SJSA1 (cell line): ENCODE data around the gene RPS6KB2. TPM values are rescaled to one million over a fixed set of nuclear protein-coding genes. Genes with fewer than 3 reads are reported as not detected.
A peak's percentile ranks its signal among the peaks of the same experiment; 100 is the strongest.
"Not testable (repeated sequence)": the region's sequence is repeated elsewhere in the genome, so short reads cannot be mapped to it uniquely, and the experiment has no call there.

Experiments used
- DNase-seq, 2 experiments: peaks; one replicate each; pipeline ENCODE4 v3.0.0-alpha.2; 2015 to 2020; ENCODE audit warnings: low spot score in 2 of 2, low read depth in 1 of 2
- H3K27ac ChIP-seq: fragments of 250-450 bp; sonication (Bioruptor Pico); 2 replicates; pipeline ENCODE4 v1.5.1; 2020; ENCODE audit warnings: mild to moderate bottlenecking, moderate library complexity
- H3K27me3 ChIP-seq: fragments of 250-450 bp; sonication (Bioruptor Pico); replicated peaks from 2 replicates; pipeline ENCODE4 v1.5.1; 2020; ENCODE audit warnings: mild to moderate bottlenecking, moderate library complexity
- H3K36me3 ChIP-seq: fragments of 250-450 bp; sonication (Bioruptor Pico); 2 replicates; pipeline ENCODE4 v1.5.1; 2020; ENCODE audit warnings: mild to moderate bottlenecking
- H3K4me1 ChIP-seq: fragments of 250-450 bp; sonication (Bioruptor Pico); replicated peaks from 2 replicates; pipeline ENCODE4 v1.6.1; 2021; ENCODE audit warnings: mild to moderate bottlenecking
- H3K4me3 ChIP-seq: fragments of 250-450 bp; sonication (Bioruptor Pico); 2 replicates; pipeline ENCODE4 v1.5.1; 2020; ENCODE audit warnings: mild to moderate bottlenecking
- H3K9me3 ChIP-seq: fragments of 250-450 bp; sonication (Bioruptor Pico); replicated peaks from 2 replicates; pipeline ENCODE4 v1.5.1; 2020; ENCODE audit warnings: mild to moderate bottlenecking
- total RNA-seq: library from RNA; depleted of rRNA; stranded (reverse); fragments of >200 nt; shearing (Covaris generic); gene quantifications from 2 replicates; pipeline ENCODE4 v1.2.3, GENCODE V29; 2014

Gene RPS6KB2
- total RNA-seq, 1 experiment from 2014 or later: 166 TPM

GRCh38 chr11:67420646-67421429, 7.5 kb upstream of the RPS6KB2 start:
- peak; percentile 83 to 99 for DNase-seq
- Histone ChIP-seq H3K9me3 (peaks cover 5% of the 10 kb centered on the region; the same call in 1 of the 2 replicates), H3K36me3 (0 out of 2 replicates have a peak, but pooled peaks cover 4% of the 10 kb centered on the region), H3K27ac (peak overlapping the region; percentile 30), H3K27me3 (peaks cover 8% of the 10 kb centered on the region; the same call in 1 of the 2 replicates), H3K4me3 (peak overlapping the region; percentile 60), H3K4me1 (peaks cover 26% of the 10 kb centered on the region)

DNA sequence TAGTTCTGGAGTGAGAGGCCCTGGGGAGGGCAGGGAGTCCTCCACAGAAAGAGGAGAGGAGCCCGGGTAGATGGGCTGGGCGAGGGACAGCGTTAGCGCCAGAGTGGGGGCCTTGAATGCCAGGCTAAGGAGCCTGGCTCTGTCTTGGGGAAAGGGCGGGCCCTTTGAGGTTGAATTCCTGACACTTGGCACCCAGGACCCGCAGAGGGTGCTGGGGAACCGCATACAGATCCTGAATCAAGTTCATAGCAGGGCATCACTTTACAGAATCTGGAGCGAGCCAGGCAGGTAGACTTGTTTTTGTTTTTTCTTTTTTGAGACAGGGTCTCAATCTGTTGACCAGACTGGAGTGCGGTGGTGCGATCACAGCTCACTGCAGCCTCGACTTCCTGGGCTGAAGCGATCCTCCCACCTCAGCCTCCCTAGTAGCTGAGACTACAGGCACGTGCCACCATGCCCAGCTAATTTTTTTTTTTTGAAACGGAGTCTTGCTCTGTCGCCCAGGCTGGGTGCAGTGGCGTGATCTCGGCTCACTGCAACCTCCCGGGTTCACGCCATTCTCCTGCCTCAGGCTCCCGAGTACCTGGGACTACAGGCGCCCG, 6.8 kb upstream of the RPS6KB2 start:
- Histone ChIP-seq H3K27ac (no peak overlapping the region), H3K9me3 (peaks cover 5% of the 10 kb centered on the region; the same call in 1 of the 2 replicates), H3K36me3 (0 out of 2 replicates have a peak, but pooled peaks cover 4% of the 10 kb centered on the region), H3K27me3 (peaks cover under 1% of the 10 kb centered on the region; the same call in 1 of the 2 replicates), H3K4me1 (peaks cover 25% of the 10 kb centered on the region), H3K4me3 (peak overlapping the region; percentile 60)
- DNase-seq: no peak

DNA sequence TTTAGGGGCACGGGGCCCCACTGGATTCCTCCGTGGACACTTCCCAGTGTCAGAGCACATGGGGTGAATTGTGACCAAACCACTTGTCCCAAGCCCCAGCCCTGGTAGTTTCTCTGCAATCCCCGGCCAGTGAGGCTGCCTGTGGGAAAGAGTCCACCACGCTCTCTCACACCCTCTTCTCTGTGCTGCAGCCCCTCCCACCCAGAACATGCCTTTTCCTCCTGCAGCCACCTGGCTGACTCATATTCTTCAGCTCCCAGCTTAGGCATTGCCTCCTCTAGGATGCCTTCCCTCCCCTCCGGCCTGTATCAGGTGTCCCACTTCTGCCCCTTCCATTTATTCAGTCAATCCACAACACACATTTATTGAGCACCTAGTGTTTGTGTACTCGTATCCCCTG, 5.4 kb upstream of the RPS6KB2 start:
- DNase-seq: no peak
- 0 out of 2 replicates have a peak, but pooled peaks cover 4% of the 10 kb centered on the region for H3K36me3 ChIP-seq
- H3K27me3 ChIP-seq: no peaks in the 10 kb centered on the region
- no peak overlapping the region for H3K27ac ChIP-seq
- H3K4me1 ChIP-seq: peaks cover 25% of the 10 kb centered on the region
- peaks cover 5% of the 10 kb centered on the region; the same call in 1 of the 2 replicates for H3K9me3 ChIP-seq
- no peak overlapping the region for H3K4me3 ChIP-seq

- Histone ChIP-seq H3K4me3 (no peak overlapping the region), H3K9me3 (peaks cover 5% of the 10 kb centered on the region; the same call in 1 of the 2 replicates), H3K27me3 (no peaks in the 10 kb centered on the region), H3K27ac (no peak overlapping the region), H3K36me3 (peaks cover 6% of the 10 kb centered on the region), H3K4me1 (peaks cover 25% of the 10 kb centered on the region)
- no peak for DNase-seq
Measured at GRCh38 chr11:67423466-67423865, 4.8 kb upstream of the RPS6KB2 start.

DNA sequence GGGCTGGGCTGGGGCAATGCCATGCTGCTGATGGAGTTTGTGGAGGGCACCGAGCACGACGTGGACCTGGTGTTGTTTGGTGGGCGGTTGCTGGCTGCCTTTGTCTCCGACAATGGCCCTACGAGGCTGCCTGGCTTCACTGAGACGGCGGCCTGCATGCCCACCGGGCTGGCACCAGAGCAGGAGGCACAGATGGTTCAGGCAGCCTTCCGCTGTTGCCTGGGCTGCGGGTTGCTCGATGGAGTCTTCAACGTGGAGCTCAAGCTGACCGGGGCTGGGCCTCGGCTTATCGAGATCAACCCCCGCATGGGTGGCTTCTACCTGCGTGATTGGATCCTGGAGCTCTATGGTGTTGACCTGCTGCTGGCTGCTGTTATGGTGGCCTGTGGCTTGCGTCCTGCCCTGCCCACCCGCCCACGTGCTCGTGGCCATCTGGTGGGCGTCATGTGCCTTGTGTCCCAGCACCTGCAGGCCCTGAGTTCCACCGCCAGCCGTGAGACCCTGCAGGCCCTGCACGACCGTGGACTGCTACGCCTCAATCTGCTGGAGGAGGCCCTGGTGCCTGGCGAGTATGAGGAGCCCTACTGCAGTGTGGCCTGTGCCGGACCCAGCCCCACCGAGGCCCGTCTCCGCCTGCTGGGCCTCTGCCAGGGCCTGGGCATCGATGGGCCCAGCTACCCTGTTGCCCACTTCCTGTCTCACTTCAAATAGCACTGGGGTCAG, 4.2 kb upstream of the RPS6KB2 start:
- no peak for DNase-seq
- no peaks in the 10 kb centered on the region for H3K27me3 ChIP-seq
- H3K9me3 ChIP-seq: peaks cover 5% of the 10 kb centered on the region; the same call in 1 of the 2 replicates
- H3K36me3 ChIP-seq: peaks cover 8% of the 10 kb centered on the region
- H3K4me3 ChIP-seq: no peak overlapping the region
- H3K4me1 ChIP-seq: peaks cover 27% of the 10 kb centered on the region
- H3K27ac ChIP-seq: no peak overlapping the region

- not testable (repeated sequence) for H3K9me3 ChIP-seq, H3K27ac ChIP-seq, DNase-seq, H3K27me3 ChIP-seq
- Histone ChIP-seq H3K36me3 (peaks cover 37% of the 10 kb centered on the region), H3K4me1 (peaks cover 13% of the 10 kb centered on the region), H3K4me3 (peak overlapping the region; percentile 81)
Measured at GRCh38 chr11:67427364-67427859, 882 bp upstream of the RPS6KB2 start.

DNA sequence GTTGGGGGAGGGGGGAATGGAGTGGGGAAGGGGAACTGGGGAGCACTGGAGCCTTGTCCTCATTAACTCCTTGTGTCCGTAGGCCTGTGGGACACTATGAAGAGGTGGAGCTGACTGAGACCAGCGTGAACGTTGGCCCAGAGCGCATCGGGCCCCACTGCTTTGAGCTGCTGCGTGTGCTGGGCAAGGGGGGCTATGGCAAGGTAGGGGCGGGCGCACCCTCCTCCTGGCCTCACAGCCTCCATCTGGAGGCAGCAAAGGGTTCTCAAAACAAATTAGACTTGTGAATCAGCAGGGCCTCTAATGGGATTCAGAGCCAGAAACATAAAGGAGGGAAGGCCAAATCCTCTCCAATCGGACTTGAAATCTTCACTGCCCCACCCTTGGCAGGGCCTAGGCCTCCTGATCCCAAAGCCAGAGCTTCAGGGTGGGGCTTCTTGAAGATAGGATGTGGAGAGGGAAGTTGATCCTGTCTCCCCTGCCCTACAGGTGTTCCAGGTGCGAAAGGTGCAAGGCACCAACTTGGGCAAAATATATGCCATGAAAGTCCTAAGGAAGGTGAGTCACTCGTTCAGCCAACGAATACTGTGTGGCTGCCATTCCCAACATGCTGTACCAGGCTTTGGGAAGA, 859 bp downstream of the RPS6KB2 start:
- DNase-seq: no peak

DNA sequence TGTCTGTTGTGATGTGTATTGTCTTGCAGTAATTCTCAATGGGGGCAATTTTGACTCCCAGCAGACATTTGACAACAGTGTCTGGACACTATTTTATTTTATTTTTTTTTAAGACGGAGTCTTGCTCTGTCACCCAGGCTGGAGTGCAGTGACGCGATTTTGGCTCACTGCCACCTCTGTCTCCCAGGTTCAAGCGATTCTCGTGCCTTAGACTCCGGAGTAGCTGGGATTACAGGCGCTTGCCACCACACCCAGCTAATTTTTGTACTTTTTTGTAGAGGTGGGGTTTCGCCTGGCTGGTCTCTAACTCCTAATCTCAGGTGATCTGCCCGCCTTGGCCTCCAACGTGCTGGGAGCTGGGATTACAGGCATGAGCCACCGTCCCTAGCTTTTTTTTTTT, 1.4 kb downstream of the RPS6KB2 start:
- Histone ChIP-seq H3K9me3 (no peaks in the 10 kb centered on the region), H3K4me3 (no peak overlapping the region), H3K27me3 (no peaks in the 10 kb centered on the region), H3K36me3 (peaks cover 60% of the 10 kb centered on the region), H3K4me1 (peaks cover 13% of the 10 kb centered on the region), H3K27ac (no peak overlapping the region)
- DNase-seq: no peak

More for the DNA sequence above, 859 bp downstream of the RPS6KB2 start:
- no peaks in the 10 kb centered on the region for H3K9me3 ChIP-seq
- H3K27me3 ChIP-seq: no peaks in the 10 kb centered on the region
- H3K27ac ChIP-seq: no peak overlapping the region; the same call in 1 of the 2 replicates
- peaks cover 55% of the 10 kb centered on the region for H3K36me3 ChIP-seq
- H3K4me3 ChIP-seq: peak overlapping the region; percentile 81
- H3K4me1 ChIP-seq: peaks cover 13% of the 10 kb centered on the region

DNA sequence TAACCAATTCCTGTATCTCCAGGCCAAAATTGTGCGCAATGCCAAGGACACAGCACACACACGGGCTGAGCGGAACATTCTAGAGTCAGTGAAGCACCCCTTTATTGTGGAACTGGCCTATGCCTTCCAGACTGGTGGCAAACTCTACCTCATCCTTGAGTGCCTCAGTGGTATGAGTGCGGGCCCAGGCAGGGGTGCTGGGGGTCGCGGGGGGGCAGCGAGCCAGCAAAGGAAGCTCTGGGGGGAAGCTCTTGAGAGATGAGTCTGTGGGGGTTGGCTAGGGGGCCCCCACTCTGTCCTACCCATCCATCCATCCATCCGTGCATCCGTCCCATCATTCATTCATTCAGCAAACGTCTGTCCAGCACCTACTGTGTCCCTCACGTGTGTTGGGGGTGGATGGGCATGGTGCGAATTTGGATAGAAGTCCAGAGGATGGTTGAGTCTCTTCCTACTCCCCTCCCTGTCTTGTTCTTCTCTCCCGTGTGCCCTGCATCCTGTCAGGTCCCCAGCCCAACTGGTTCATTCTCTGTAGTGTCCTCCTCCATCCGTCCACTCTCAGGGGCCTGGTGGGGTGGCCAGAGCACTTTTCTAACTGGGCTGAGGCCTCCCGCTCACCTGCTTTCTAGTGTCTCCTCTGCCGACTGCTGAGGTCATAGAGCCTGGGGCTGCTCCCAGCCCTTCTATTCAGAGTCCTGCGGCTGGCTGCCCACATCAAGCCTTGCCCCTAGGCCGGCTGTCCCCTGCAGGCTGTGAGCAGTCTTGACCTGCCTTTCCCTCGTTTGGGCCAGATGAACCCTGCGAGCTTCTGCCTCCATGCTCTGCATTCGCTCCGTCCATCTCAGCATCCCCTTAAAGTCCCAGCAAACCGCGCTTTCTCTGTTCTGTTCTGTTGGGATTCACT, 3.3 kb downstream of the RPS6KB2 start:
- H3K27ac ChIP-seq: no peak overlapping the region
- no peaks in the 10 kb centered on the region for H3K9me3 ChIP-seq
- no peaks in the 10 kb centered on the region for H3K27me3 ChIP-seq
- no peak for DNase-seq
- peaks cover 13% of the 10 kb centered on the region for H3K4me1 ChIP-seq
- no peak overlapping the region for H3K4me3 ChIP-seq
- H3K36me3 ChIP-seq: peaks cover 79% of the 10 kb centered on the region

- DNase-seq: no peak
- no peak overlapping the region for H3K4me3 ChIP-seq
- no peaks in the 10 kb centered on the region for H3K9me3 ChIP-seq
- no peak overlapping the region for H3K27ac ChIP-seq
- H3K36me3 ChIP-seq: peaks cover 87% of the 10 kb centered on the region
- H3K4me1 ChIP-seq: peaks cover 6% of the 10 kb centered on the region
- no peaks in the 10 kb centered on the region for H3K27me3 ChIP-seq
Measured at GRCh38 chr11:67432655-67433349, 4.5 kb downstream of the RPS6KB2 start.

DNA sequence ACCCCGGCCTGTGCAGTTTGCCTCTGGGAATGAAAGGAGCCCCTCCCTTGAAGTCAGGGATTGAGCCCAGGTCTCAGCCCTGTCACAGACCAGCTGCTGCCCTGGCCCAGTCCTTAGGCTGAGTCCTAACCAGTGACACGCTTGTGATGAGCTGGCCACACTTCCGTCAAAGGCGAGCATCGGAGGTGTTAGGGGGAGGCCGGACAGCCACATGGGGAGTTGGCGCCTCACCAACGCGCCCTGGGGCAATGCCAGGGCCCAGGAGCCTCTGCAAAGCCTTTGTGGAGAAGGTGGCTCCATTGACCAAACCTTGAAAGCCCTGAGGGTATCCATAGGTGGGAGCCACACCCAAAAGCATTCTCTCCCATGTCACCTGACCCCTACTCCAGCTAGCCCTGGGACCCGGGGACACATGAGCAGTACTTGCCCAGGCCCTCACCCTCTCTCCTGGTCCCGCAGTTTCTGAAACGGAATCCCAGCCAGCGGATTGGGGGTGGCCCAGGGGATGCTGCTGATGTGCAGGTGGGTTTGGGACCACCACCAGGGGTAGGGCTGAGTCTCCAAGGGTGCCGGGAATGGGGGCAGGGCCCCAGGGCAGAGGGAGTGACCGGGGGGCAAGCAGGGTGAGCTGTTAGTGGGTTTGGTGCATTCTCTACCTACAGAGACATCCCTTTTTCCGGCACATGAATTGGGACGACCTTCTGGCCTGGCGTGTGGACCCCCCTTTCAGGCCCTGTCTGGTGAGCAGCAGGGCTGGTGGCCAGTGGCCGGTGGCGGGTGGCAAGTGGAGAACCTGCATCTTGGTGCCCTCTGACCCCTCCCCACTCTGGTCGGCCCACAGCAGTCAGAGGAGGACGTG, 5.5 kb downstream of the RPS6KB2 start:
- DNase-seq: no peak
- no peak overlapping the region for H3K4me3 ChIP-seq
- H3K27me3 ChIP-seq: no peaks in the 10 kb centered on the region
- peaks cover 6% of the 10 kb centered on the region for H3K4me1 ChIP-seq
- H3K27ac ChIP-seq: no peak overlapping the region
- H3K36me3 ChIP-seq: peaks cover 94% of the 10 kb centered on the region
- no peaks in the 10 kb centered on the region for H3K9me3 ChIP-seq
